ENCODE data around the gene KLHL2.
"Not testable (repeated sequence)": the region's sequence is repeated elsewhere in the genome, so short reads cannot be mapped to it uniquely, and the experiment has no call there.

The KLHL2 gene

GRCh38 chr4:165286619-165287340 lies 79.4 kb downstream of the KLHL2 start:
- H4K20me1 ChIP-seq (ENCODE audit: insufficient read depth); H3K9ac ChIP-seq; H3K4me1 ChIP-seq (ENCODE audit: low read depth, poor library complexity, severe bottlenecking); H3K4me2 ChIP-seq; H3K4me3 ChIP-seq (IDR thresholded peaks at IDR 0.05; ENCODE audit: insufficient read depth, low read depth, low read length); H3K27ac ChIP-seq; H3K27me3 ChIP-seq (ENCODE audit: insufficient read depth, low read depth); H3K79me2 ChIP-seq (ENCODE audit: insufficient read depth, low read depth); H2AFZ ChIP-seq (ENCODE audit: low read depth); H3K36me3 ChIP-seq (ENCODE audit: insufficient read depth): not testable (repeated sequence)

- Histone ChIP-seq H3K4me1 (ENCODE audit: low read depth, poor library complexity, severe bottlenecking) (no peaks in the 10 kb centered on the region), H3K27ac (no peak overlapping the region), H3K27me3 (ENCODE audit: insufficient read depth, low read depth) (no peaks in the 10 kb centered on the region), H4K20me1 (ENCODE audit: insufficient read depth) (no peaks in the 10 kb centered on the region), H3K9ac (no peak overlapping the region), H3K4me2 (no peak overlapping the region), H3K79me2 (ENCODE audit: insufficient read depth, low read depth) (no peaks in the 10 kb centered on the region), H3K36me3 (ENCODE audit: insufficient read depth) (no peaks in the 10 kb centered on the region), H2AFZ (ENCODE audit: low read depth) (no peak overlapping the region), H3K4me3 (IDR thresholded peaks at IDR 0.05; ENCODE audit: insufficient read depth, low read depth, low read length) (no peak overlapping the region)
- TF ChIP-seq CTCF (conservative IDR thresholded peaks at IDR 0.05; ENCODE audit: low read depth, low read length), result no peak
Observed at GRCh38 chr4:165288226-165288625, 80.9 kb downstream of the KLHL2 start.

GRCh38 chr4:165288639-165289422 lies 81.5 kb downstream of the KLHL2 start:
- H3K79me2 ChIP-seq (ENCODE audit: insufficient read depth, low read depth), result no peaks in the 10 kb centered on the region
- no peak for TF ChIP-seq CTCF (conservative IDR thresholded peaks at IDR 0.05; ENCODE audit: low read depth, low read length)
- H2AFZ ChIP-seq (ENCODE audit: low read depth), result no peak overlapping the region
- no peak overlapping the region for H3K27ac ChIP-seq
- no peaks in the 10 kb centered on the region for H4K20me1 ChIP-seq (ENCODE audit: insufficient read depth)
- H3K9ac ChIP-seq, result no peak overlapping the region
- no peak overlapping the region for H3K4me3 ChIP-seq (IDR thresholded peaks at IDR 0.05; ENCODE audit: insufficient read depth, low read depth, low read length)
- no peaks in the 10 kb centered on the region for H3K36me3 ChIP-seq (ENCODE audit: insufficient read depth)
- no peaks in the 10 kb centered on the region for H3K27me3 ChIP-seq (ENCODE audit: insufficient read depth, low read depth)
- no peak overlapping the region for H3K4me2 ChIP-seq
- no peaks in the 10 kb centered on the region for H3K4me1 ChIP-seq (ENCODE audit: low read depth, poor library complexity, severe bottlenecking)

- no peaks in the 10 kb centered on the region for H3K36me3 ChIP-seq (ENCODE audit: insufficient read depth)
- no peak overlapping the region for H3K4me3 ChIP-seq (IDR thresholded peaks at IDR 0.05; ENCODE audit: insufficient read depth, low read depth, low read length)
- H3K27me3 ChIP-seq (ENCODE audit: insufficient read depth, low read depth), result no peaks in the 10 kb centered on the region
- H2AFZ ChIP-seq (ENCODE audit: low read depth), result no peak overlapping the region
- TF ChIP-seq CTCF (conservative IDR thresholded peaks at IDR 0.05; ENCODE audit: low read depth, low read length), result no peak
- H4K20me1 ChIP-seq (ENCODE audit: insufficient read depth), result no peaks in the 10 kb centered on the region
- H3K9ac ChIP-seq, result no peak overlapping the region
- no peak overlapping the region for H3K27ac ChIP-seq
- H3K4me2 ChIP-seq, result no peak overlapping the region
- H3K79me2 ChIP-seq (ENCODE audit: insufficient read depth, low read depth), result no peaks in the 10 kb centered on the region
- no peaks in the 10 kb centered on the region for H3K4me1 ChIP-seq (ENCODE audit: low read depth, poor library complexity, severe bottlenecking)
Observed at GRCh38 chr4:165289423-165289785, 82.0 kb downstream of the KLHL2 start.

GRCh38 chr4:165293061-165293460 lies 85.7 kb downstream of the KLHL2 start:
- Histone ChIP-seq H3K4me1 (ENCODE audit: low read depth, poor library complexity, severe bottlenecking) (no peaks in the 10 kb centered on the region), H3K4me3 (IDR thresholded peaks at IDR 0.05; ENCODE audit: insufficient read depth, low read depth, low read length) (no peak overlapping the region), H3K27ac (no peak overlapping the region), H4K20me1 (ENCODE audit: insufficient read depth) (no peaks in the 10 kb centered on the region), H3K36me3 (ENCODE audit: insufficient read depth) (no peaks in the 10 kb centered on the region), H3K4me2 (no peak overlapping the region), H3K9ac (no peak overlapping the region), H3K27me3 (ENCODE audit: insufficient read depth, low read depth) (no peaks in the 10 kb centered on the region), H3K79me2 (ENCODE audit: insufficient read depth, low read depth) (no peaks in the 10 kb centered on the region), H2AFZ (ENCODE audit: low read depth) (no peak overlapping the region)
- TF ChIP-seq CTCF (conservative IDR thresholded peaks at IDR 0.05; ENCODE audit: low read depth, low read length), result no peak
